Posterior cingulate gyrus (tissue), 11 donors: ENCODE data around the gene IL25.
"Not testable (repeated sequence)": the region's sequence is repeated elsewhere in the genome, so short reads cannot be mapped to it uniquely, and the experiment has no call there.

ENCODE experiments used
- DNase-seq, 10 donors: peaks; one replicate each; pipeline versions ENCODE4 v3.0.0 to v3.0.0-alpha.2; 2020 to 2021; ENCODE audit warnings: mixed read lengths in 3 of 10
- intact Hi-C: fragments of 100-400 bp; cut with DNase I; formaldehyde crosslinking; loops from one replicate; pipeline ENCODE4 v1.15.1; 2023

Gene IL25

GRCh38 chr14:23418021-23418420 lies 45.4 kb downstream of the IL25 start:
- DNase-seq: peak in 2 of 10 donors; percentile 77 to 82
- intact Hi-C loops: no loop called here

DNA sequence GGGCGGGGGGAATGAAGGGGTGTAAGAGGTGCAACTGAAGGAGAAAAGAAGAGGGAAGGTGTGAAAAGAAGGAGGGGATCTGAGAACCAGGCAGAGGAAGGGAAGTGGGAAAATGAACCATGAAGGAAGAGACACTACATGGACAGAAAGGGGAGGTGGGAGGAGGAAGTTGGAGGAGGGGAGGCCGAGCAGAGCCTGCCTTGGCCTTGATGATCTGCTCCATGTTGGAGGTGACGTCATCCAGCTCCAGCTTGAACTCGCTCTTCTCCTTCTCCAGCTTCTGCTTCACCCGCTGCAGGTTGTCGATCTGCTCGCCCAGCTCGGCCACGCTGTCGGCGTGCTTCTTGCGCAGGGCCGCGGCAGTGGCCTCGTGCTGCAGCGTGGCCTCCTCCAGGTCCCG lies 47.0 kb downstream of the IL25 start:
- intact Hi-C loops, DNase-seq: not testable (repeated sequence)

GRCh38 chr14:23421594-23421993 lies 49.0 kb downstream of the IL25 start:
- DNase-seq: no peak
- intact Hi-C loops: no loop called here

DNA sequence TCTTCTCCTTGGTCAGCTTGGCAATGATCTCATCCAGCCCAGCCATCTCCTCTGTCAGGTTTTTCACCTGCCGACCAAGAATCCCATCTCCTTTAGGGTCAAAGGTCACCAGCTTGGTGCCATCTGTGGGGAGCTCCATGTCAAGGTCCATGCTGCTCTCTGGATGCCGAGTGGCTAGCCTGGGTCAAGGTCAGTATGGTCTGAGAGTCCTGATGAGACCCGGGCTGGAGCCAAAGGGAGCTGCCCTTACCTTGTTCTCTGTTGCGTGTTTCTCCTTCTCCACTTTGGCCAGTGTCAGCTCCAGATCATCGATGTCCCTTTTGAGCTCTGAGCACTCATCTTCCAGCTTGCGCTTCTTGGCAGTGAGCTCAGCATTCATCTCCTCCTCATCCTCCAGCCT lies 51.0 kb downstream of the IL25 start:
- DNase-seq: peak in 3 of 10 donors; percentile 46 to 69 (median 52)
- intact Hi-C loops: no loop called here

DNA sequence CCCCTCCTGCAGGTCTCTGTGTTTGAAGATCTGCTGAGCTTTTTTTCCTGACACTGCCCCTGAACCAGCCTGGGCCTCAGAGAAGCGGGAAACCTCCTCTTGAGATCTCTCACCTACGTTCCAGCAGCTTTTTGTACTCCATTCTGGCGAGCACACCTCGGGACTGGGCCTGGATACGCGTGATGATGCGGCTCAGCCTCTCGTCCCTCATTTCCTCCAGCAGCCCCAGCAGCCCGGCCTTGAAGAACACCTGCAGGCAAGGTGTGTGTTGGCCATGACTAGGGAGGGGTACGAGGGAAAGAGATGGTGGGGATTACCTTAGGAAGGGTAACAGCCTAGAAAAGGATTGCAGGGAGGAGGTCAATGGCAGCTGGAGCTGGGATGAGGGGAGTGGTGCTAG lies 52.6 kb downstream of the IL25 start:
- intact Hi-C loops: no loop called here
- DNase-seq: peak in 2 of 10 donors; percentile 8 to 29

- peak in 3 of 10 donors; percentile 33 to 63 (median 54) for DNase-seq
- intact Hi-C loops: not testable (repeated sequence)
Observed at GRCh38 chr14:23425798-23426197, 53.2 kb downstream of the IL25 start.
